ENCODE results near the gene EDDM3A.

DNA sequence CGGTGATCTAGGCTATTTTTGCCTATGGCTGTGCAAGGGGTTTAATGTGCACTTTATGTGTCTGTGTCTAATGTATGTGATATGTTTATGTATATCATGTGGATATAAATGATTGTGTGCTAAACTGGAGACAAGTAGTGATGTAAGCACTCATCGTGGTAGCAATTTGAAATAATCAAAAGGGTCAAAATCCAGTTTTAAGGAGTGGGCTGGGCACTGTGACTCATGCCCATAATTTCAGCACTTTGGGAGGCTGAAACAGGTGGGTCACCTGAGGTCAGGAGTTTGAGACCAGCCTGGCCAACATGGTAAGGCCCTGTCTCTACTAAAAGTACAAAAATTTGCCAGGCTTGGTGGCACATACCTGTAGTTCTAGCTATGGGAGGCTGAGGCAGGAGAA, 2.8 kb downstream of the EDDM3A start:
- TF ChIP-seq, protein P1, sequence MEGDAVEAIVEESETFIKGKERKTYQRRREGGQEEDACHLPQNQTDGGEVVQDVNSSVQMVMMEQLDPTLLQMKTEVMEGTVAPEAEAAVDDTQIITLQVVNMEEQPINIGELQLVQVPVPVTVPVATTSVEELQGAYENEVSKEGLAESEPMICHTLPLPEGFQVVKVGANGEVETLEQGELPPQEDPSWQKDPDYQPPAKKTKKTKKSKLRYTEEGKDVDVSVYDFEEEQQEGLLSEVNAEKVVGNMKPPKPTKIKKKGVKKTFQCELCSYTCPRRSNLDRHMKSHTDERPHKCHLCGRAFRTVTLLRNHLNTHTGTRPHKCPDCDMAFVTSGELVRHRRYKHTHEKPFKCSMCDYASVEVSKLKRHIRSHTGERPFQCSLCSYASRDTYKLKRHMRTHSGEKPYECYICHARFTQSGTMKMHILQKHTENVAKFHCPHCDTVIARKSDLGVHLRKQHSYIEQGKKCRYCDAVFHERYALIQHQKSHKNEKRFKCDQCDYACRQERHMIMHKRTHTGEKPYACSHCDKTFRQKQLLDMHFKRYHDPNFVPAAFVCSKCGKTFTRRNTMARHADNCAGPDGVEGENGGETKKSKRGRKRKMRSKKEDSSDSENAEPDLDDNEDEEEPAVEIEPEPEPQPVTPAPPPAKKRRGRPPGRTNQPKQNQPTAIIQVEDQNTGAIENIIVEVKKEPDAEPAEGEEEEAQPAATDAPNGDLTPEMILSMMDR (IDR thresholded peaks at IDR 0.05): no peak
- no peak for TF ChIP-seq POLR2AphosphoS5 (IDR thresholded peaks at IDR 0.05)

Measured in breast epithelium (tissue), 3 donors.